OCI-LY3 (cell line): ENCODE results near the gene SMIM10L2A.

Experiments
- H2AFZ ChIP-seq: fragments of 200-600, 300-600 bp; shearing (Covaris generic); 2 replicates; pipeline ENCODE4 v1.6.0; 2014; ENCODE audit warnings: antibody characterized with exemption, low read depth, low read length
- H3K27ac ChIP-seq: fragments of 200-600, 300-600 bp; sonication (generic); 2 replicates; pipeline ENCODE4 v1.5.1; 2014; ENCODE audit warnings: mild to moderate bottlenecking, low read length, moderate library complexity, mixed read lengths
- H3K27me3 ChIP-seq: fragments of 200-600, 300-600 bp; sonication (generic); 2 replicates; pipeline ENCODE4 v1.6.1; 2014; ENCODE audit warnings: low read depth, low read length, mixed read lengths
- H3K36me3 ChIP-seq: fragments of 200-600, 300-600 bp; sonication (generic); replicated peaks from 2 replicates; pipeline ENCODE3; 2014; ENCODE audit warnings: low read depth, low read length, mixed read lengths
- H3K4me1 ChIP-seq: fragments of 300-600, 200-600 bp; sonication (generic); 2 replicates; pipeline ENCODE4 v1.6.1; 2014; ENCODE audit warnings: low read length, mixed read lengths
- H3K4me2 ChIP-seq: fragments of 200-600, 300-600 bp; sonication (generic); 2 replicates; pipeline ENCODE4 v1.6.1; 2014; ENCODE audit warnings: low read length, mixed read lengths
- H3K4me3 ChIP-seq: fragments of 300-600, 200-600 bp; sonication (generic); 2 replicates; pipeline ENCODE4 v1.5.1; 2014; ENCODE audit warnings: antibody characterized with exemption, mild to moderate bottlenecking, low read length, moderate library complexity
- H3K79me2 ChIP-seq: fragments of 300-600, 200-600 bp; shearing (Covaris generic); 2 replicates; pipeline ENCODE4 v1.6.1; 2014; ENCODE audit warnings: mild to moderate bottlenecking, low read length, mixed read lengths
- H3K9ac ChIP-seq: fragments of 300-600, 200-600 bp; shearing (Covaris generic); 2 replicates; pipeline ENCODE4 v1.6.0; 2014; ENCODE audit warnings: mild to moderate bottlenecking, low read length, moderate library complexity
- H3K9me3 ChIP-seq: fragments of 200-600, 300-600 bp; shearing (Covaris generic); 2 replicates; pipeline ENCODE4 v1.6.1; 2014; ENCODE audit warnings: low read length, mixed read lengths; ENCODE audit not compliant: insufficient read depth
- H4K20me1 ChIP-seq: fragments of 200-600, 300-600 bp; sonication (generic); 2 replicates; pipeline ENCODE4 v1.6.1; 2016; ENCODE audit warnings: low read length, mixed read lengths; ENCODE audit not compliant: insufficient read depth
- CTCF ChIP-seq: fragments of 200-600, 300-600 bp; sonication (generic); IDR thresholded peaks from 2 replicates; pipeline ENCODE4 v1.5.1; 2014; ENCODE audit warnings: antibody characterized with exemption, low read length, low read depth
- EZH2phosphoT487 ChIP-seq: fragments of 200-600 bp; shearing (Covaris generic); IDR thresholded peaks from 2 replicates; pipeline ENCODE4 v1.6.1; 2018; ENCODE audit warnings: antibody characterized with exemption, mixed run types, low read depth

The SMIM10L2A gene

GRCh38 chrX:135429429-135429828 is 7.7 kb downstream of the SMIM10L2A start:
- Histone ChIP-seq H3K9ac (no peak overlapping the region), H3K4me3 (no peak overlapping the region), H3K36me3 (no peaks in the 10 kb centered on the region), H3K4me2 (no peak overlapping the region), H2AFZ (no peak overlapping the region), H3K27me3 (peaks cover 16% of the 10 kb centered on the region), H4K20me1 (no peaks in the 10 kb centered on the region), H3K9me3 (no peaks in the 10 kb centered on the region), H3K79me2 (no peaks in the 10 kb centered on the region), H3K4me1 (no peaks in the 10 kb centered on the region), H3K27ac (no peak overlapping the region)
- TF ChIP-seq EZH2phosphoT487 = no peak
- TF ChIP-seq CTCF = no peak

GRCh38 chrX:135431886-135432285 is 10.1 kb downstream of the SMIM10L2A start:
- no peak for TF ChIP-seq EZH2phosphoT487
- no peaks in the 10 kb centered on the region for H3K4me1 ChIP-seq
- H3K4me2 ChIP-seq = no peak overlapping the region
- H4K20me1 ChIP-seq = no peaks in the 10 kb centered on the region
- H3K79me2 ChIP-seq = no peaks in the 10 kb centered on the region
- H3K36me3 ChIP-seq = no peaks in the 10 kb centered on the region
- H2AFZ ChIP-seq = no peak overlapping the region
- H3K9me3 ChIP-seq = no peaks in the 10 kb centered on the region
- no peak overlapping the region for H3K9ac ChIP-seq
- H3K27ac ChIP-seq = no peak overlapping the region
- no peak overlapping the region for H3K4me3 ChIP-seq
- peaks cover 16% of the 10 kb centered on the region for H3K27me3 ChIP-seq

DNA sequence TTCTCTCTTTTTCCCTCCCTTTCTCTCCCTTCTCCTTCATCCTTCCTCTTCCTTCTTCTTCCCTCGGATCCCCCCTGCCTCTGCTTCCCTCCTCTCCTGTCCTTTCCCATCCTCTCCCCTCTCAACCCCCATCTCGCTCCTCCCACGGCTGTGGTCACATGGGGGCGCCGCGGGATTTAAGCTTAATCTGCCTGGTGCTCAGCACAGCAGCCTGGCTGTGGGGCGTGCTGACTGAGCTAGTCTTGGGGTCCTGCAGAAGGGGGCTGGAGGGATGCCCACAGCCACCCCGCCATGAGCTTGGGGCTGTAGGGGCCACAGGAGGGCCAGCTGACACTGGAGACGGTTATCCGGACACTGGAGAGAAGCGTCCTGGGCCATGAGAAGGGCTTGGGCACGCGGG is 10.7 kb downstream of the SMIM10L2A start:
- H3K4me3 ChIP-seq = no peak overlapping the region
- H3K4me2 ChIP-seq = no peak overlapping the region
- peaks cover 16% of the 10 kb centered on the region for H3K27me3 ChIP-seq
- no peak overlapping the region for H3K27ac ChIP-seq
- no peaks in the 10 kb centered on the region for H3K79me2 ChIP-seq
- no peak overlapping the region for H2AFZ ChIP-seq
- no peak overlapping the region for H3K9ac ChIP-seq
- H4K20me1 ChIP-seq = no peaks in the 10 kb centered on the region
- H3K9me3 ChIP-seq = no peaks in the 10 kb centered on the region
- TF ChIP-seq CTCF = no peak
- no peak for TF ChIP-seq EZH2phosphoT487
- no peaks in the 10 kb centered on the region for H3K36me3 ChIP-seq
- H3K4me1 ChIP-seq = no peaks in the 10 kb centered on the region

DNA sequence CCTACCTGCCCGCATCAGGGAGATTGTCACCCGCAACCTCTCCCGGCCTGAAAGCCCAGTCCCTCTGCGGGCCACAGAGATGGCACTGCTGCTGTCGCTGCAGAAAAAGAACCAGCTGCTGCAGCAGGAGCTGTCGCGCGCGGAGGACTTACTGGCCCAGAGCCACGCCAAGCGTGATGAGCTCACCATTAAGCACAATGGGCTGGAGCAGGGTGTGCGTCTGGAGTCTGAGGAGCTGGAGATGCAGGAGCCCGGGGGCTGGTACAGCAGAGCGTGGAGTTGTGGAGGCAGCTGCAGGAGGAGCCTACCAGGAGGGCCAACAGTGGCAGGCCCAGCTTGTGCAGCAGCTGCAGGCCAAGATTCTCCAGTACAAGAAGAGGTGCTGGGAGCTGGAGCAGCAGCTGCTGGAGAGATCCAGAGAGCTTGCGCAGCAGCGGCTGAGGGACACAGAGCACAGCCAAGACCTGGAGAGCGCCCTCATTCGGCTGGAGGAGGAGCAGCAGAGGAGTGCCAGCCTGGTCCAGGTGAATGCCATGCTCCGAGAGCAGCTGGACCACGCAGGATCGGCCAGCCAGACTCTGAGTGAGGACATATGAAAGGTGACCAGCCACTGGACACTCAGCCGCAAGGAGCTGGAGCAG is 11.3 kb downstream of the SMIM10L2A start:
- Histone ChIP-seq H2AFZ (no peak overlapping the region), H3K27me3 (peaks cover 16% of the 10 kb centered on the region), H3K36me3 (no peaks in the 10 kb centered on the region), H3K9ac (no peak overlapping the region), H3K4me1 (no peaks in the 10 kb centered on the region), H3K79me2 (no peaks in the 10 kb centered on the region), H3K9me3 (no peaks in the 10 kb centered on the region), H3K4me2 (no peak overlapping the region), H3K27ac (no peak overlapping the region), H4K20me1 (no peaks in the 10 kb centered on the region), H3K4me3 (no peak overlapping the region)
- TF ChIP-seq CTCF (no peak), EZH2phosphoT487 (no peak)
